MM.1S (cell line): ENCODE results near the gene TTC16.

ENCODE experiments used
- DNase-seq: peaks from one replicate; pipeline ENCODE4 v3.0.0-alpha.2; 2015
- H2AFZ ChIP-seq: fragments of 300-600 bp; sonication (generic); 2 replicates; pipeline ENCODE4 v1.6.0; 2016; ENCODE audit warnings: antibody characterized with exemption, low read length
- H3F3A ChIP-seq: fragments of 300-600 bp; sonication (generic); 2 replicates; pipeline ENCODE4 v1.6.1; 2016; ENCODE audit warnings: mild to moderate bottlenecking, antibody characterized with exemption, low read length, moderate library complexity, mixed read lengths; ENCODE audit not compliant: insufficient read depth
- H3K27ac ChIP-seq: fragments of 300-600 bp; sonication (generic); 2 replicates; pipeline ENCODE4 v1.5.1; 2016; ENCODE audit warnings: mild to moderate bottlenecking, low read length
- H3K27me3 ChIP-seq: fragments of 300-600 bp; sonication (generic); replicated peaks from 2 replicates; pipeline ENCODE4 v1.6.0; 2016; ENCODE audit warnings: low read length; ENCODE audit not compliant: insufficient read depth
- H3K36me3 ChIP-seq: fragments of 300-600 bp; sonication (generic); replicated peaks from 2 replicates; pipeline ENCODE4 v1.6.1; 2016; ENCODE audit warnings: mild to moderate bottlenecking, low read length, mixed read lengths; ENCODE audit not compliant: insufficient read depth
- H3K4me1 ChIP-seq: fragments of 300-600 bp; sonication (generic); 2 replicates; pipeline ENCODE4 v1.6.1; 2016; ENCODE audit warnings: low read length, mixed read lengths
- H3K4me2 ChIP-seq: fragments of 300-600 bp; sonication (generic); 2 replicates; pipeline ENCODE4 v1.6.0; 2016; ENCODE audit warnings: low read depth, low read length
- H3K4me3 ChIP-seq: fragments of 300-600 bp; sonication (generic); 2 replicates; pipeline ENCODE4 v1.5.1; 2016; ENCODE audit warnings: low read length, mixed read lengths
- H3K79me2 ChIP-seq: fragments of 300-600 bp; sonication (generic); 2 replicates; pipeline ENCODE4 v1.6.1; 2016; ENCODE audit warnings: mixed run types, low read length, mixed read lengths
- H3K9ac ChIP-seq: fragments of 300-600 bp; sonication (generic); 2 replicates; pipeline ENCODE4 v1.6.1; 2016; ENCODE audit warnings: low read length, mixed read lengths
- H3K9me2 ChIP-seq: fragments of 300-600 bp; sonication (generic); replicated peaks from 2 replicates; pipeline ENCODE4 v1.6.1; 2016; ENCODE audit warnings: mild to moderate bottlenecking, low read length, mixed read lengths; ENCODE audit not compliant: insufficient read depth
- H3K9me3 ChIP-seq: fragments of 300-600 bp; sonication (generic); replicated peaks from 2 replicates; pipeline ENCODE4 v1.6.1; 2016; ENCODE audit warnings: mild to moderate bottlenecking, low read length, mixed read lengths; ENCODE audit not compliant: insufficient read depth
- H4K20me1 ChIP-seq: fragments of 300-600 bp; sonication (generic); 2 replicates; pipeline ENCODE4 v1.6.1; 2016; ENCODE audit warnings: mild to moderate bottlenecking, low read length, moderate library complexity, mixed read lengths; ENCODE audit not compliant: insufficient read depth
- EZH2 ChIP-seq: fragments of 300-600 bp; sonication (generic); optimal IDR thresholded peaks from 2 replicates; pipeline ENCODE3; 2017; ENCODE audit warnings: low read depth, mild to moderate bottlenecking, antibody characterized with exemption, low read length, mixed read lengths
- EZH2phosphoT487 ChIP-seq: fragments of 300-600 bp; sonication (generic); IDR thresholded peaks from 2 replicates; pipeline ENCODE4 v1.6.1; 2018; ENCODE audit warnings: antibody characterized with exemption, low read length
- TF ChIP-seq, protein P1 (sequence below): fragments of 300-600 bp; sonication (generic); IDR thresholded peaks from 2 replicates; pipeline ENCODE4 v1.5.1; 2016; ENCODE audit warnings: antibody characterized with exemption, low read length, mixed read lengths

The TTC16 gene

DNA sequence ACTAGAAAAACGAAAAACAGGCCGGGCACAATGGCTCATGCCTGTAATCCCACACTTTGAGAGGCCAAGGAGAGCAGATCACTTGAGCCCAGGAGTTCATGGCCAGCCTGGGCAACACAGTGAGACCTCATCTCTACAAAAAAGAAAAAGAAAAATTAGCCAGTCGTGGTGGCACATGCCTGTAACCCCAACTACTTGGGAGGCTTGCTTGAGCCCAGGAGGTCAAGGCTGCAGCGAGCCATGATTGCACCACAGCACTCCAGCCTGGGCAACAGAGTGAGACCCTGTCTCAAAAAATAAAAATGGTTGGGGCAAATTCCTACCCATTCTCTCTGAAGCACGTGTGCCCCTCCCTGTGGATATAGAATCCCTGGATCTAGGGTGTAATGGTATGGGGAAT lies 17.5 kb upstream of the TTC16 start:
- H3K27me3 ChIP-seq = no peaks in the 10 kb centered on the region
- no peak overlapping the region for H2AFZ ChIP-seq
- H4K20me1 ChIP-seq = no peaks in the 10 kb centered on the region
- TF ChIP-seq EZH2 (no peak), EZH2phosphoT487 (no peak)
- TF ChIP-seq, protein P1, sequence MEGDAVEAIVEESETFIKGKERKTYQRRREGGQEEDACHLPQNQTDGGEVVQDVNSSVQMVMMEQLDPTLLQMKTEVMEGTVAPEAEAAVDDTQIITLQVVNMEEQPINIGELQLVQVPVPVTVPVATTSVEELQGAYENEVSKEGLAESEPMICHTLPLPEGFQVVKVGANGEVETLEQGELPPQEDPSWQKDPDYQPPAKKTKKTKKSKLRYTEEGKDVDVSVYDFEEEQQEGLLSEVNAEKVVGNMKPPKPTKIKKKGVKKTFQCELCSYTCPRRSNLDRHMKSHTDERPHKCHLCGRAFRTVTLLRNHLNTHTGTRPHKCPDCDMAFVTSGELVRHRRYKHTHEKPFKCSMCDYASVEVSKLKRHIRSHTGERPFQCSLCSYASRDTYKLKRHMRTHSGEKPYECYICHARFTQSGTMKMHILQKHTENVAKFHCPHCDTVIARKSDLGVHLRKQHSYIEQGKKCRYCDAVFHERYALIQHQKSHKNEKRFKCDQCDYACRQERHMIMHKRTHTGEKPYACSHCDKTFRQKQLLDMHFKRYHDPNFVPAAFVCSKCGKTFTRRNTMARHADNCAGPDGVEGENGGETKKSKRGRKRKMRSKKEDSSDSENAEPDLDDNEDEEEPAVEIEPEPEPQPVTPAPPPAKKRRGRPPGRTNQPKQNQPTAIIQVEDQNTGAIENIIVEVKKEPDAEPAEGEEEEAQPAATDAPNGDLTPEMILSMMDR = no peak
- no peaks in the 10 kb centered on the region for H3K36me3 ChIP-seq
- H3K79me2 ChIP-seq = no peaks in the 10 kb centered on the region
- H3K4me2 ChIP-seq = no peak overlapping the region
- H3K9ac ChIP-seq = no peak overlapping the region
- H3K27ac ChIP-seq = no peak overlapping the region
- no peaks in the 10 kb centered on the region for H3K9me3 ChIP-seq
- no peaks in the 10 kb centered on the region for H3K4me1 ChIP-seq
- H3K4me3 ChIP-seq = no peak overlapping the region
- DNase-seq = no peak
- no peaks in the 10 kb centered on the region for H3K9me2 ChIP-seq
- H3F3A ChIP-seq = no peaks in the 10 kb centered on the region

DNA sequence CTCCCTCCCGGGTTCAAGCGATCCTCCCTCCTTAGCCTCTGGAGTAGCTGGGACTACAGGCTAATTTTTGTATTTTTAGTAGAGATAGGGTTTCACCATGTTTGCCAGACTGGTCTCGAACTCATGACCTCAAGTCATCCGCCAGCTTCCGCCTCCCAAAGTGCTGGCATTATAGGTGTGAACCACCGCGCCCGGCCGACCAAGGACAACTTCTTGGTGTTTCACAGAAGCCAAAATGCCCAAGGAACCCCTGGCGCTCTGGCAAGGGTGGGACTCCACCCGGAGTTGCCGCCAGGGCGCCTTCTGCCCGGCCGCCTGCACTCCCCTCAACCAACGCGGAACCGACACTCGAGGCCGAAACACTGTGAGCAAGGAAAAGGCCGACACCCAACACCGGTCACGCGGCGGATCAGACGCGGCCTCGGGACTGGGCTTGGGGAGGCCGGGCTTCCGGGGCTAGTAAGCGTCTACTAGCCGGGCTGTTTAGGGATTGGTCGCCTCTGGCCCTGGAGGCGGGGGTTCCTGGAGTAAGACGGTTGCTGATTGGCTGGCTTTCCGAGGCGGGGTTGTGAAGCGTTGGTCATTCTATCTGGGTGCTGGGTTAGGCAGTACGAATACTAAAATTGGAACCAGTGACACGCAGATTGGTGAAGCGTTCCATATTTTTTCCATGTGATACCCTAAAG lies 16.8 kb upstream of the TTC16 start:
- Histone ChIP-seq H2AFZ (no peak overlapping the region), H3K4me2 (no peak overlapping the region), H3F3A (no peaks in the 10 kb centered on the region), H3K9ac (no peak overlapping the region), H3K4me1 (no peaks in the 10 kb centered on the region), H3K79me2 (no peaks in the 10 kb centered on the region), H3K9me3 (no peaks in the 10 kb centered on the region), H3K27ac (no peak overlapping the region), H3K9me2 (no peaks in the 10 kb centered on the region), H3K27me3 (no peaks in the 10 kb centered on the region), H3K4me3 (no peak overlapping the region), H4K20me1 (no peaks in the 10 kb centered on the region), H3K36me3 (no peaks in the 10 kb centered on the region)
- no peak for DNase-seq
- TF ChIP-seq, protein P1 = no peak
- TF ChIP-seq EZH2phosphoT487 = no peak
- no peak for TF ChIP-seq EZH2

DNA sequence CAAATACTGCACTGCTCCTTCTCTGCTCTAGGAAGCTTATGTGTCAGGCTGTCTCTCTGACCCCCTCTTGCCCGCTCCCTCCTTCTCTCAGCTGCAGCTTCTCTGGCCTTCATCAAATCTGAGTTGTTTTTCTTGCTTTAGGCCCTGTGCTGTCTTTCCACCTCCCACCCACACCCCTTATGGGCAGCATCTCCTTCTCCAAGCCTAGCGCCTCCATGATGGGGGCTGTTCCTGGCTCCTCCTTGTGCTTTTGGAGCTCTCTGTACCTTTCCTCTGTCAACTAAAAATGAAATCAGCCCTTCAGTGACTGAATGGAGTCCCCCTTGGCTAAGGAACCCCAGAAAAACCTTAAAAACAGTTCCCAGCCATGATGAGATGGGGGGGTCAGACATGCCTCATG lies 15.7 kb upstream of the TTC16 start:
- Histone ChIP-seq H3K9me2 (no peaks in the 10 kb centered on the region), H3K4me1 (no peaks in the 10 kb centered on the region), H3K27me3 (no peaks in the 10 kb centered on the region), H3K27ac (no peak overlapping the region), H3K4me3 (no peak overlapping the region), H2AFZ (no peak overlapping the region), H3K36me3 (no peaks in the 10 kb centered on the region), H3K79me2 (no peaks in the 10 kb centered on the region), H3K9ac (no peak overlapping the region), H4K20me1 (no peaks in the 10 kb centered on the region), H3K4me2 (no peak overlapping the region), H3F3A (no peaks in the 10 kb centered on the region), H3K9me3 (no peaks in the 10 kb centered on the region)
- no peak for TF ChIP-seq EZH2
- TF ChIP-seq, protein P1 = no peak
- no peak for DNase-seq
